Measurements from ENCODE around the gene GDNF.

The GDNF gene

DNA sequence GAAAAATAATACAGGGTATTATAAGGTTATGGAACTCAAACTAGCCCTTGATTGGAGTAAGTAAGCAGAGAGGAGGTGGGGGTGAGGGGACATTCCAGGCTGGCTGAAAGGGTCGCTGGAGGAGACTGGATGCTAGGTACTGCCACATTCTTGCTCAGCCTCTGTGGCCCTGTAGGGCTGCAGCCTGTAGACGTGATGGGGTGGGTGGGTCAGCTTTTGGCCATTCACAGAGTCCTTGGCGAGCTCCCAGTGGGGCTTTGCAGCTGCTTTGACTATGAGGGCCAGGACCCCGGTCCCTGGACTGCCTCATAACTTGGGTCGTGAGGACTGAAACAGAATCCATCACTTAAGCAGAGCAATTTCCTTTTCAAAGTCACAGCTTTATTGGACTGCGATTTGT lies 4.2 kb upstream of the GDNF start (continued):
- TF ChIP-seq, protein P1, sequence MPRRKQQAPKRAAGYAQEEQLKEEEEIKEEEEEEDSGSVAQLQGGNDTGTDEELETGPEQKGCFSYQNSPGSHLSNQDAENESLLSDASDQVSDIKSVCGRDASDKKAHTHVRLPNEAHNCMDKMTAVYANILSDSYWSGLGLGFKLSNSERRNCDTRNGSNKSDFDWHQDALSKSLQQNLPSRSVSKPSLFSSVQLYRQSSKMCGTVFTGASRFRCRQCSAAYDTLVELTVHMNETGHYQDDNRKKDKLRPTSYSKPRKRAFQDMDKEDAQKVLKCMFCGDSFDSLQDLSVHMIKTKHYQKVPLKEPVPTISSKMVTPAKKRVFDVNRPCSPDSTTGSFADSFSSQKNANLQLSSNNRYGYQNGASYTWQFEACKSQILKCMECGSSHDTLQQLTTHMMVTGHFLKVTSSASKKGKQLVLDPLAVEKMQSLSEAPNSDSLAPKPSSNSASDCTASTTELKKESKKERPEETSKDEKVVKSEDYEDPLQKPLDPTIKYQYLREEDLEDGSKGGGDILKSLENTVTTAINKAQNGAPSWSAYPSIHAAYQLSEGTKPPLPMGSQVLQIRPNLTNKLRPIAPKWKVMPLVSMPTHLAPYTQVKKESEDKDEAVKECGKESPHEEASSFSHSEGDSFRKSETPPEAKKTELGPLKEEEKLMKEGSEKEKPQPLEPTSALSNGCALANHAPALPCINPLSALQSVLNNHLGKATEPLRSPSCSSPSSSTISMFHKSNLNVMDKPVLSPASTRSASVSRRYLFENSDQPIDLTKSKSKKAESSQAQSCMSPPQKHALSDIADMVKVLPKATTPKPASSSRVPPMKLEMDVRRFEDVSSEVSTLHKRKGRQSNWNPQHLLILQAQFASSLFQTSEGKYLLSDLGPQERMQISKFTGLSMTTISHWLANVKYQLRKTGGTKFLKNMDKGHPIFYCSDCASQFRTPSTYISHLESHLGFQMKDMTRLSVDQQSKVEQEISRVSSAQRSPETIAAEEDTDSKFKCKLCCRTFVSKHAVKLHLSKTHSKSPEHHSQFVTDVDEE (CRISPR knock-in tag; IDR thresholded peaks at IDR 0.05) = no peak

DNA sequence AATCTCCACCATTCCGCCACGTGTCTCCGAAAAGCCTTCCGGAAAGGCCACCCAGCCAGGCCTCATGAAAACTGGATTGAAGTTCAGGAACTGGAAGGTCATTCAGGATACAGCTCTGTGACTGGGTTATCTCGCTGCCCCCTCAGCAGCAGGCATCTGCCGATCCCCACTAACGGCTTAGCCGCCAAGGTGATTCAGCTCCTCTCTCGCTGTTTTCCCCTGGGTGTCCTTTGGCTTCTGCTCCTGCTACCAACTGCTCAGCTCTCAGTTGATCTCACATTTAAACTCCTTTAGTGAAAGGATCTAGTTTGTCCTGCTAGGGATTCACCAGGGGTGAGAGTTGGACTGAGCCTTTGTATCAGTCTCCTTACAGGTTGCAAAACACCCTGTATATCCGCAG lies 2.2 kb upstream of the GDNF start:
- ATAC-seq = no peak
- no peak for TF ChIP-seq SNAI2 (CRISPR knock-in tag; IDR thresholded peaks at IDR 0.05)
- no peak for TF ChIP-seq ZFP3 (CRISPR knock-in tag; IDR thresholded peaks at IDR 0.05)
- TF ChIP-seq PPARA (CRISPR knock-in tag; IDR thresholded peaks at IDR 0.05; ENCODE audit: borderline replicate concordance) = no peak
- TF ChIP-seq, protein P1 (CRISPR knock-in tag; IDR thresholded peaks at IDR 0.05) = no peak
- no peak for TF ChIP-seq RARB (CRISPR knock-in tag; IDR thresholded peaks at IDR 0.05)
- no peak for TF ChIP-seq ISL1 (CRISPR knock-in tag; IDR thresholded peaks at IDR 0.05)
- TF ChIP-seq ZFP30 (CRISPR knock-in tag; IDR thresholded peaks at IDR 0.05) = no peak
- TF ChIP-seq TOX (CRISPR knock-in tag; IDR thresholded peaks at IDR 0.05; ENCODE audit: borderline replicate concordance) = no peak
- TF ChIP-seq ZNF70 (CRISPR knock-in tag; IDR thresholded peaks at IDR 0.05) = no peak
- no peak for TF ChIP-seq ZC3H10 (CRISPR knock-in tag; IDR thresholded peaks at IDR 0.05)
- no peak for TF ChIP-seq ZNF565 (CRISPR knock-in tag; conservative IDR thresholded peaks at IDR 0.05; ENCODE audit: low read depth)
- TF ChIP-seq BACH2 (CRISPR knock-in tag; IDR thresholded peaks at IDR 0.05; ENCODE audit: borderline replicate concordance) = no peak
- TF ChIP-seq OSR1 (CRISPR knock-in tag; IDR thresholded peaks at IDR 0.05) = no peak
- no peak for TF ChIP-seq PATZ1 (CRISPR knock-in tag; IDR thresholded peaks at IDR 0.05; ENCODE audit: borderline replicate concordance)
- TF ChIP-seq, protein P2, sequence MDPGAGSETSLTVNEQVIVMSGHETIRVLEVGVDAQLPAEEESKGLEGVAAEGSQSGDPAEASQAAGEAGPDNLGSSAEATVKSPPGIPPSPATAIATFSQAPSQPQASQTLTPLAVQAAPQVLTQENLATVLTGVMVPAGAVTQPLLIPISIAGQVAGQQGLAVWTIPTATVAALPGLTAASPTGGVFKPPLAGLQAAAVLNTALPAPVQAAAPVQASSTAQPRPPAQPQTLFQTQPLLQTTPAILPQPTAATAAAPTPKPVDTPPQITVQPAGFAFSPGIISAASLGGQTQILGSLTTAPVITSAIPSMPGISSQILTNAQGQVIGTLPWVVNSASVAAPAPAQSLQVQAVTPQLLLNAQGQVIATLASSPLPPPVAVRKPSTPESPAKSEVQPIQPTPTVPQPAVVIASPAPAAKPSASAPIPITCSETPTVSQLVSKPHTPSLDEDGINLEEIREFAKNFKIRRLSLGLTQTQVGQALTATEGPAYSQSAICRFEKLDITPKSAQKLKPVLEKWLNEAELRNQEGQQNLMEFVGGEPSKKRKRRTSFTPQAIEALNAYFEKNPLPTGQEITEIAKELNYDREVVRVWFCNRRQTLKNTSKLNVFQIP (CRISPR knock-in tag; IDR thresholded peaks at IDR 0.05; ENCODE audit: borderline replicate concordance, low read depth) = no peak
- TF ChIP-seq TCF4 (CRISPR knock-in tag; IDR thresholded peaks at IDR 0.05; ENCODE audit: borderline replicate concordance) = no peak
- no peak for TF ChIP-seq GLIS3 (CRISPR knock-in tag; IDR thresholded peaks at IDR 0.05)
- no peak for TF ChIP-seq CREB5 (CRISPR knock-in tag; IDR thresholded peaks at IDR 0.05; ENCODE audit: low read depth)

GRCh38 chr5:37841203-37841602 lies 1.4 kb upstream of the GDNF start:
- no peak for ATAC-seq
- no peak for TF ChIP-seq ZC3H10 (CRISPR knock-in tag; IDR thresholded peaks at IDR 0.05)
